KBM-7 (cell line): ENCODE data around the gene ATG5.
"Not testable (repeated sequence)": the region's sequence is repeated elsewhere in the genome, so short reads cannot be mapped to it uniquely, and the experiment has no call there.

ENCODE experiments used
- DNase-seq: peaks from one replicate; pipeline ENCODE4 v3.0.0-alpha.2; 2015
- in situ Hi-C: fragments of 300-500 bp; cut with MboI; formaldehyde crosslinking; loops from 2 replicates; pipeline ENCODE4 v1.14.3; 2020; ENCODE audit warnings: low sequenced_read_pairs, low pct_unique_long_range_greater_than_20kb, mixed read lengths

Gene ATG5

DNA sequence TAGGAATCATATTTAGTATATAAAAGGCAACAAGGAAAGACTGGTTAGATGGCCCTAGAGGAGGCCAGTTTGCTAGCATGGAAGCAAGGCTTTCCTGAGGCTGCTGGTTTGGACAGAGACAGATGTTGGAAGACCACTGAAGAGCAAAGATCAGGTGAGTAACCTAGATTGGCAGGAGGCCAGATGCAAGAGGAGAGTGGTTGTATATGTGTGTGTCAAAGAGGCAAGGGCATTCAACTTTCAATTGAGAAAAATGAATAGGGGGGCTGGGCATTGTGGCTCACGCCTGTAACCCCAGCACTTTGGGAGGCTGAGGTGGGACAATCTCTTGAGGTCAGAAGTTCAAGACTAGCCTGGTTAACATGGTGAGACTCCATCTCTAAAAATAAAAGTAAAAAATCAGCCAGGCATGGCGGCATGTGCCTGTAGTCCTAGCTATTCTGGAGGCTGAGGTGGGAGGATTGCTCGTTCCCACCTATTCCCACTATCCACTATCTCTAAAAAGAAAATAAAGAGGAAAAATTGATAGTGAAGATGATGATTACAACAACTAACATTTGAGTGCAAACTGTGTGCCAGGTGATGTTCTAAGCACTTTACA, 159.6 kb downstream of the ATG5 start:
- in situ Hi-C loops = no loop called here
- DNase-seq = no peak

DNA sequence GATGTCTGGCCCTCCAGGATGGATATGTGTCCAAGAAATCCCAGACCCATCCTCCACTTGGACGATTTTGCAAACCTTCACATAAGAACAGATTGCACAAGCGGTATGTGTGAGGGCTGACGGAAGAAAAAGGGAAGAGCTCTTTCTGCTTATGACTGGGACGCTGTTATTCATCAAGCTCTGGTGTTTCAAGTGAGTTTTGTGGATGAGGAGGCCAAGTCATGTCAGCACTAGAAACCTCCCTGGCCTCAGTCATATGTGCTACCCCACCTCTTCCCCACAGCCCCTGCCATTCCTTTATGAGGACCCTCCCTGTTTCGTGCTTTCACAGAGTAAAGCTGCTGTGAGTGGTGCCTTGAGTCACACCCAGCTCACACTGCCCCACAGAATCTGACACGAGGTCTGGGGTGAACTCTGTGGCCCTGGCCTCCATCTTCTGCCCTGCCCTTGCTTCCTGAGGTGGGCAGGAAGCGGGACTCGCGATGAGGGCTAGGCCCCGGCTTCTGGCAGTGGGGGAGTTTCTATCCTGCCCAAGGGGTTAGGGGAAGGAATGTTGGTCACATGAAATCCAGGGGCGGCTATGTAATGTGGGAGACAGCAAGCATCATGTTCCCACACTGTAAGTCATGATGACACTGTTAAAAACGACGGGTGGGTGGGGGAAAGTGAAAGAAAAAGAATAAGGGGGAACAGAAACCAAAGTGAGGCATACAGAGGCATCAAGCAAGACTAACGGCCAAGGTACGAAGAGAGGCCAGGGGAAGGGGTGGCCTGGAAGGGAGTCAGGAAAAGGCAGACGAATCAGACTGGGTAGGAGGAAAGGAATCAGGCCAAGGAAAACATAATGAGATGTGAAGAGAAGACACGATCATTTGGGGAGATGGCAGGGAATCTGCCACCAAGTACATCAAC, 161.3 kb downstream of the ATG5 start:
- peak; percentile 61 for DNase-seq
- in situ Hi-C loops = no loop called here

DNA sequence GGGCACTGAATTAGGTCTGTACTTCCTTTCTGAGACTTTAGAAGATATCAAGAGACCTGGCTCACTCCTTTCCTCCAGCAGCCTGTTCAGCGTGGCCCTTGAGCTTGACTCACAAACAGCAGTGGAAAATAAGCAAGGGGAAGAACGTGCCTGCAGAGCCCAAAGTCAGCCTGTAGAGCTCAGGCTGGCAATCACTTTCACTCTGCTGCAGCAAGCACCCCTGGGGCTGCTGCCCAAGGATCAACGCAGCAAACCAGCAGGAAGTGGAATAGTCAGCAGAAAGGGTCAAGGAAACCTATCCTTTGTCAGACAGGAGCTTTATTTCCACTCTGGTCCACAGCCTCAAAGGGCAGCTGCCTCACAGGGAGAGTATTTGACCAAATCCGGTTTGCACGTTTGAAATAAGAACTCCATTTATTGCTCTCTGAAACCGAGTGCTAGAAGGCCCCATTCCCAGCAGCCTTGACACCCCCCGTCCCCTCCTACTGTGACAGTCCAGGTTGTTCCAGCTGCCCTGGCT, 162.1 kb downstream of the ATG5 start:
- DNase-seq = peak; percentile 59
- in situ Hi-C loops = no loop called here

DNA sequence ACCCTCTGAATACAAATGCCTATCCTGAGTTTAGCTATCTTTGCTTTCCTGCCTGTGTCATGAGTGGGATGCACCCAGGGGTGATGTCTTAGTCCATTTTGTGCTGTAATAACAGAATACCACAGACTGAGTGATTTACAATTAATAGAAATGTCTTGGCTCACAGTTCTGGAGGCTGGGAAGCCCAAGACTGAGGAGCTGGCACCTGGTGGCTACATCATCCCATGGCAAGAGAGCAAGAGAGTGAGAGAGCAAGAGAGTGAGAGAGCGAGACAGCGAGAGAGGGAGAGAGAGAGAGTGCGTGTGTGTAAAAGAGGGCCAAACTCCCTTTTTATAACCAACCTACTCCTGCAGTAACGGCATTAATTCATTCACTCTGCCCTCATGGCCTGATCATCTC, 162.6 kb downstream of the ATG5 start:
- in situ Hi-C loops = no loop called here
- no peak for DNase-seq

- DNase-seq = no peak
- in situ Hi-C loops = no loop called here
Observed at GRCh38 chr6:106161893-106162292, 163.7 kb downstream of the ATG5 start.

DNA sequence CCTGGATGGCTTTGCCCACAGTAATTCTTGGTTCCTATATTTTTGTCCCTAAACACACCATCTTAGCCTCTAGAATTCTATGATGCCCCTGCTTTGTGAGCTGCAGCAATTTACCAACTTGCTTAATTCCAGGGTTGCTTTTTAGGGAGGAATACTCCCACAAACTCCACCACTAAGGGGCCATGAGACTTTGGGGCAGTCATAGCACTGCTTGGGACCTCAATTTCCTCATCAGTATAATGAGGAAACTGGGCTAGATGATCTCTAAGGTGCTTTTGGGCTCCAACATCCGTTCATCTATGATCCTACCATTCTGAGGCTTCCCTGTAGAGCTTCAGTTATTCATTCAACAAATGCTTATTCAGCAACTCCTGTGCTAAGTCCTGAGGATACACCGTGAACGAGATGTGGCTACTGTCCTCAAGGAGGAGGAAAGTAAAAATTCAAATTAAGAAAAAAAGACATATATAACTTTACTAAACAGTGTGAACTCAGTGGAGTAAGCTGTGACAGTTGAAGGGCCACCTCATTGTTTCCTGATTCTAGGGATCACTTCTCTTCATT, 164.2 kb downstream of the ATG5 start:
- in situ Hi-C loops = no loop called here

DNA sequence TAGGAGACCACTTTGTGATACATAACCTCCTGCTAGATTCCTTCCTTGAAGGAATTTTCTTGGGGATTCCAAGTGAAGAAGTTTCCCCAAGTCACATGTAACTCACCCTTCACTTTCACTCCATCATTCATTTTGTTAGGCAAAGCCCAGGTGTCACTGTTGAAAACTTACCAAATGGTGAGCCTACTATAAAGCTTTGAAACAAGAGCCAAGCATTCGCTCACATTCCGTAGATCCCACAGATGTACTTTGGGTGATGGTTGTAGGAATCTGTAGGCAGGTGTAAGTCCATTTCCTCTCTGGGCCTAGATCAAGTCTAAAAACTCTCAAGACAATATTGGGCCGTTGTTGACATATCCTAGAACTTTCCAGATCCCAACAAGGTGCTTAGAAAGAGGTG, 165.4 kb downstream of the ATG5 start:
- in situ Hi-C loops = no loop called here
- no peak for DNase-seq

More for the DNA sequence above, 164.2 kb downstream of the ATG5 start:
- DNase-seq = no peak

GRCh38 chr6:106159531-106159940, 166.0 kb downstream of the ATG5 start:
- in situ Hi-C loops = no loop called here
- no peak for DNase-seq

DNA sequence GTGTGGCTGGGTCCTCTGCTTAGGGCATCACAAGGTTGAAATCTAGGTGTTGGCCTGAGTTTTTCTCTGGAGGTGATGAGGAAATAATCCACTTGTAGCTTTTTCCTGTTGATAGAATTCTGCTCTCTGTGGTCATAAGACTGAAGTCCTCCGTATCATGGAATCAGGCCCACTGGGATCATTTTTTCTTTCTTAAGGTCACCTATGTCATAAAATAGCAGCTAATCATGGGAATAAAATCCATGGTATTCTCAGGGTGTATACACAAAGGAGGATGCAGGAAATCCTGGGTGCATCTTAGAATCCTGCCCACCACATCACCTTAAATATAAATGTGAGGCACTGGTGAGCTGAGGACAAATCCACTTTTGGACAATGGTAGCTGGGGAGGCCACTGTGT, 166.7 kb downstream of the ATG5 start:
- no peak for DNase-seq
- in situ Hi-C loops = no loop called here

- in situ Hi-C loops = no loop called here
- DNase-seq = no peak
Observed at GRCh38 chr6:106156863-106157262, 168.7 kb downstream of the ATG5 start.

- in situ Hi-C loops = no loop called here
Observed at GRCh38 chr6:106156413-106156812, 169.1 kb downstream of the ATG5 start.

GRCh38 chr6:106155219-106155830, 170.2 kb downstream of the ATG5 start:
- peak; percentile 86 for DNase-seq

More at GRCh38 chr6:106156413-106156812, 169.1 kb downstream of the ATG5 start:
- DNase-seq = no peak

DNA sequence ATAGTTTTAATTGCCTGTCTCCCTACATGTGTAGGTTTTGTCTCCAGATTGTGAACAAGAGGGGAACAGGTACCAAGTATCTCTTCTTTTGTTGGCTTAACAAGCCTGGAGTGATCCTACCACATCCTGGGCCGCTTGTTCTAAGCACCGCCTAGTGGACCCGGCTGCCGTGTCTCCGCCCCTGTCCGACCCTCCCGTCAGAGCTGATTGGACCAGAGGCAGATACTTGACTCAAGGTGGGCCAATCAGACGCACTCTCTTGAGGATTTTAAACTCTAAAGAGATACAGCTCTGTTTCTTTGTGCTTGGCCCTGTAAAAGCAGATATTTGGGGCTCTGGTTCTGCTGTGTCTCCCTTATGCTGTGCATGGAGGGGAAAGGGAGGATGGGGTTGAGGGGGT, 171.2 kb downstream of the ATG5 start:
- in situ Hi-C loops = no loop called here
- DNase-seq = no peak

More at GRCh38 chr6:106155219-106155830, 170.2 kb downstream of the ATG5 start:
- in situ Hi-C loops = no loop called here

DNA sequence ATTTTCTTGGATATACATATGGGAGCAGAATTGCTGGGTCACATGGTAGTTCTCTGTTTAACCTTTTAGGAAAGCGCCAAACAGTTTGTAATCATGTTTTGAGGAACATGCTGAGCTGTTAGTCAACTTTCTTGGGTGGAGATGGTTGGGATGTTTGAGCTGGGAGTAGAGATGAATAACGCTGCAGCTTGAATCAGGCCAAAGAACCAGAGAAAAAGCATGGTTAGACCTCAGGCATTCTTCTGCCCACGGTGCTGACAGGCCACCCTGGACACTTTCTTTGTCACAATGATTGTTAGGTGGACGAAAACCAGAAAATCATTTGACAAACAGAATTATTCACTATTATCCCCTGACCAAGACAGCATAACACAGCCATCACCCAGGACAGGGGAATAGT, 172.6 kb downstream of the ATG5 start:
- in situ Hi-C loops = no loop called here
- DNase-seq = no peak

DNA sequence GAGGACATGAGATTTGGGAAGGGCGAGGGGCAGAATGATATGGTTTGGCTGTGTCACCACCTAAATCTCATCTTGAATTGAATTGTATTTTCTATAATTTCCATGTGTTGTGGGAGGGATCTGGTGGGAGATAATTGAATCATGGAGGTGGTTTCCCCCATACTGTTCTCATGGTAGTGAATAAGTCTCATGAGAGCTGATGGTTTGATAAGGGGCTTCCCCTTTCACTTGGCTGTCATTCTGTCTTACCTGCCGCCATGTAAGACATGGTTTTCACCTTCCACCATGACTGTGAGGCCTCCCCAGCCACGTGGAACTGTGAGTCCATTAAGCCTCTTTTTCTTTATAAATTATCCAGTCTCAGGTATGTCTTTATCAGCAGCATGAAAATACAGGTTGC, 173.1 kb downstream of the ATG5 start:
- in situ Hi-C loops, DNase-seq: not testable (repeated sequence)

GRCh38 chr6:106149472-106150069, 176.0 kb downstream of the ATG5 start:
- in situ Hi-C loops = no loop called here
- no peak for DNase-seq

DNA sequence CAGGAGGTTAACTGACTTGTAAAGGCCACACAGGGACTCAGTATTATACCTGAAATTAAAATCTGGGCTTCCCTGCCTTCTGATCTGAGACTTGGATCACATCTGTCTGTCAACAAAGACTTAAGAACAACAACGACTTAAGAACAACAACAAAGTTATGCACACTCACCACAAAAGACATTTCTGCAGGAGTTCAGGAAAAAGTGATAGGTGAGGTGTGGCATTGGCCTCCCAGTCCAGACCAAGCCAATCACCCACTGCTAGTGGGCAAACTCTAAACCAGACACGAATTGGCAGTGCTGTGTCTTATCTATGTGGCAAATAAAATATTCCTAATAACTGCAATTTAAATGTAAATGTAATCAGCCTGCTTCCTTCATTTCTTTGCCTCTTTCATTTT, 178.1 kb downstream of the ATG5 start:
- in situ Hi-C loops = no loop called here
- no peak for DNase-seq

DNA sequence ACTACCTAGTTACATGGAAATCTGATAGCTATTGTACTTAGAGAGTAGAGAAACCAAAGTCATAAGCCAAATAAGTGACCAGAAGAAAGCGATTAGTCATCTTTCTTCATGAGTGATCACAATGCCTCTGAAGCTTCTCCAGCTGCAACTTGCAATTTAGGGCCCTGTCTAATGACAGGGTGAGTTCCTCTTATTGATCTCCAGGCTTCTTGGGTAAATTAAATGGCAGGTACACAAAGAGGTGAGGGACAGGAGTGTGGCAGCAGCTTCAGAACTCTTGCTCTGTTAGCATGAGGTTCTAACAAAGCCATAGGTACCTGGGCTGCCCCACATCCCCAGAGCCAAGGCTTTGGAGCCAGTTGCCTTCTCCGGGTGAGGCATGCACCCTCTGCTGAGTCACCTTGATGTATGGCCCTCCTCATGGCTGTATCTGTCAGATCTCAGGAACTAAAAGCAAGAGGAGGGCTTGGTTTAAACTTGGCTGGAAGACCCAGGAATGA, 178.7 kb downstream of the ATG5 start:
- in situ Hi-C loops = no loop called here
- DNase-seq = no peak

GRCh38 chr6:106145741-106146227, 179.8 kb downstream of the ATG5 start:
- no peak for DNase-seq
- in situ Hi-C loops = no loop called here
